ENCODE data around the gene PPP1R15A. TPM values are rescaled to one million over a fixed set of nuclear protein-coding genes. Genes with fewer than 3 reads are reported as not detected.

Gene PPP1R15A
- total RNA-seq, 1 experiment from 2014 or later, result 17.0 TPM

DNA sequence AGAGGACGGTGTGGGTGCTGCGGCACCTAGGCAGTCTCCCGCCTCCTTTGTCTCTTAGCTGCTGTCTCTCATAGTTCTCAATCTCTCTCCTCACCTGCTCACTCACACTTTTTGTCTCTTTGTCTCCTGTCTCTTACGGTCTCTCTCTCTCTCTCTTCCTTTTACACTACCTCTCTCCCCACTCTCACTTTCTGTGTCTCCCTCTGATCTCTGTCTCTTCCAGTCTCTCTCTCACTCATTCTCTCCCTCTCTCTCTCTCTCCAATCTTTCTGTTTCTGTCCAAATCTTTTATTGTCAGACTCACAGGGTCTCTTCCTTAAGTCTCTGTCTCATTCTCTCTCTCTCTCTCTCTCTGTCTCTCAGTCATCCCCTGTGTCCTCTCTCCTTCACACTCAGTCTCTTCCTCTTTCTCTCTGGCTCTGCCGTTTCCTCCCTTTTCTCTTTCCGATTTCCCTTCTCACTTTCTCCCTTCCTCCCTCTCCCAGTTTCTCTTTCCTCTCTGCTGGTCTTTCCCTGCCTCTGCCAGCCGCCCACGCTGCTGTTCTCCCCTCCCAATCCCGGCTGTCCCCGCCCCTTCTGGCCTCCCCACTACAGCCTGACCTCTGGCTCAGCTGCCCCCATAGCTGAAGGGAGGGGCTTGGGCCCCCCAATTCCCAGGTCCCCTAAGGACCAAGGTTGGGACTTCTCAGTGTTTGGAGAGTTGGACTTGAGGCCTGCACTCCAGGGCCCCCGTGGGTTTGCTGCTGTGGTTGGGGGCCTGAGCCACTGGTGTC lies 3.9 kb upstream of the PPP1R15A start, which contains the start of gene PLEKHA4:
Gene PLEKHA4 (minus strand): TSS at position 504 of the 773 bp plus-strand sequence. CDS start 997 bp downstream, outside the sequence.
- Mint-ChIP-seq H3K27ac (peak within 1 kb of the TSS; percentile 65), H3K4me3 (peak within 1 kb of the TSS; percentile 53), H3K4me1 (peaks cover 29% of the 10 kb centered on the region), H3K27me3 (ENCODE audit: low read depth) (no peaks in the 10 kb centered on the region; the same call in 1 of the 2 replicates), H3K36me3 (peaks cover 9% of the 10 kb centered on the region), H3K9me3 (no peaks in the 10 kb centered on the region)
- ChIA-PET CTCF (interaction anchor here (1.0 to 2.3 kb wide), 5 partner anchors 24 to 188 kb away, joined by 3 to 9 read pairs (median 5); no protein-coding TSS in a partner anchor), POLR2A (interaction anchor here (0.6 kb wide), 2 partner anchors 14 to 118 kb away, joined by 3 read pairs; no protein-coding TSS in a partner anchor)
- peak; percentile 36; the same call in 1 of the 2 replicates for TF ChIP-seq NFE2L1 (CRISPR knock-in tag; IDR thresholded peaks at IDR 0.05)
- TF ChIP-seq TEAD1 (CRISPR knock-in tag; IDR thresholded peaks at IDR 0.05), result no peak
- DNase-seq (ENCODE audit: low spot score) (peak; percentile 51), ATAC-seq (peak; percentile 16)

GRCh38 chr19:48870048-48870447 lies 2.2 kb upstream of the PPP1R15A start:
- no peaks in the 10 kb centered on the region for H3K27me3 Mint-ChIP-seq (ENCODE audit: low read depth)
- DNase-seq (ENCODE audit: low spot score) (no peak), ATAC-seq (no peak)
- no peak overlapping the region for H3K27ac Mint-ChIP-seq
- no peaks in the 10 kb centered on the region for H3K9me3 Mint-ChIP-seq
- no peak overlapping the region for H3K4me3 Mint-ChIP-seq
- TF ChIP-seq CREM (CRISPR knock-in tag; IDR thresholded peaks at IDR 0.05), result no peak
- TF ChIP-seq, protein P1, sequence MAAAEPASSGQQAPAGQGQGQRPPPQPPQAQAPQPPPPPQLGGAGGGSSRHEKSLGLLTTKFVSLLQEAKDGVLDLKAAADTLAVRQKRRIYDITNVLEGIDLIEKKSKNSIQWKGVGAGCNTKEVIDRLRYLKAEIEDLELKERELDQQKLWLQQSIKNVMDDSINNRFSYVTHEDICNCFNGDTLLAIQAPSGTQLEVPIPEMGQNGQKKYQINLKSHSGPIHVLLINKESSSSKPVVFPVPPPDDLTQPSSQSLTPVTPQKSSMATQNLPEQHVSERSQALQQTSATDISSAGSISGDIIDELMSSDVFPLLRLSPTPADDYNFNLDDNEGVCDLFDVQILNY (CRISPR knock-in tag; IDR thresholded peaks at IDR 0.05), result no peak
- no peak for TF ChIP-seq ZNF423 (CRISPR knock-in tag; IDR thresholded peaks at IDR 0.05)
- TF ChIP-seq HMGA2 (CRISPR knock-in tag; IDR thresholded peaks at IDR 0.05), result no peak
- no peak for TF ChIP-seq ZBTB21 (CRISPR knock-in tag; IDR thresholded peaks at IDR 0.05; ENCODE audit: borderline replicate concordance)
- no peak for TF ChIP-seq ZSCAN18 (CRISPR knock-in tag; IDR thresholded peaks at IDR 0.05)
- TF ChIP-seq ZNF512 (CRISPR knock-in tag; IDR thresholded peaks at IDR 0.05; ENCODE audit: borderline replicate concordance), result no peak
- no peak for TF ChIP-seq SOX15 (CRISPR knock-in tag; IDR thresholded peaks at IDR 0.05)
- no peak for TF ChIP-seq CREB1 (CRISPR knock-in tag; IDR thresholded peaks at IDR 0.05)
- TF ChIP-seq ZNF671 (CRISPR knock-in tag; IDR thresholded peaks at IDR 0.05), result no peak
- no peak for TF ChIP-seq NFATC4 (CRISPR knock-in tag; IDR thresholded peaks at IDR 0.05)
- no peak for TF ChIP-seq RELA (CRISPR knock-in tag; IDR thresholded peaks at IDR 0.05; ENCODE audit: borderline replicate concordance)
- no peak for TF ChIP-seq GABPB1 (CRISPR knock-in tag; IDR thresholded peaks at IDR 0.05)
- no peak for TF ChIP-seq USF2 (CRISPR knock-in tag; IDR thresholded peaks at IDR 0.05)
- no peak for TF ChIP-seq ZNF396 (CRISPR knock-in tag; IDR thresholded peaks at IDR 0.05; ENCODE audit: borderline replicate concordance)
- TF ChIP-seq SMAD3 (CRISPR knock-in tag; IDR thresholded peaks at IDR 0.05; ENCODE audit: borderline replicate concordance), result no peak
- peaks cover 19% of the 10 kb centered on the region for H3K36me3 Mint-ChIP-seq
- ChIA-PET CTCF (interaction anchor here (0.6 to 1.2 kb wide), 4 partner anchors 26 to 522 kb away, joined by 3 to 5 read pairs (median 4); no protein-coding TSS in a partner anchor), POLR2A (interaction anchor here (0.7 kb wide), 1 partner anchor 19 kb away, joined by 4 read pairs; no protein-coding TSS in a partner anchor)
- H3K4me1 Mint-ChIP-seq, result peaks cover 39% of the 10 kb centered on the region
